A673 (cell line): Measurements from ENCODE around the gene ATRNL1. TPM values are rescaled to one million over a fixed set of nuclear protein-coding genes. Genes with fewer than 3 reads are reported as not detected.

ENCODE experiments used
- BruUV-seq: library from RNA; stranded (reverse); fragments of 400-500 nt; replicated peaks from 2 replicates; lab custom pipeline; 2021; lab: Mats Ljungman, UMichigan
- CTCF ChIA-PET: fragments of 300-600 bp; sonication (Branson Sonifier 250); formaldehyde crosslinking; loops from one replicate; lab custom pipeline; 2022; ENCODE audit warnings: antibody characterized with exemption; lab: Charles Lee
- POLR2A ChIA-PET: fragments of 300-600 bp; sonication (Branson Sonifier 250); formaldehyde crosslinking; loops from one replicate; lab custom pipeline; 2022; ENCODE audit warnings: antibody characterized with exemption; ENCODE audit not compliant: low non-redundant PET; lab: Charles Lee
- DNase-seq: peaks from one replicate; pipeline ENCODE4 v3.0.0-alpha.2; 2015; ENCODE audit warnings: low spot score
- H3K27ac ChIP-seq: fragments of 200-600 bp; sonication (generic); 2 replicates; pipeline ENCODE4 v1.5.1; 2016; ENCODE audit warnings: mixed run types, low read depth, mild to moderate bottlenecking, mixed read lengths, antibody characterized with exemption, low read length; ENCODE audit not compliant: poor library complexity, severe bottlenecking
- H3K27me3 ChIP-seq: fragments of 200-600 bp; sonication (generic); replicated peaks from 2 replicates; pipeline ENCODE4 v1.6.1; 2017; ENCODE audit warnings: mixed run types, low read depth, mild to moderate bottlenecking, mixed read lengths, antibody characterized with exemption, low read length; ENCODE audit not compliant: insufficient read depth, poor library complexity
- H3K36me3 ChIP-seq: fragments of 200-600 bp; sonication (generic); 2 replicates; pipeline ENCODE4 v1.6.1; 2016; ENCODE audit warnings: mixed run types, mild to moderate bottlenecking, mixed read lengths, antibody characterized with exemption, low read length; ENCODE audit not compliant: insufficient read depth, poor library complexity, severe bottlenecking
- H3K4me1 ChIP-seq: fragments of 200-600 bp; sonication (generic); 2 replicates; pipeline ENCODE4 v1.6.1; 2017; ENCODE audit warnings: mixed run types, mild to moderate bottlenecking, mixed read lengths, antibody characterized with exemption, low read length; ENCODE audit not compliant: insufficient read depth, poor library complexity, severe bottlenecking
- H3K4me3 ChIP-seq: fragments of 200-600 bp; sonication (generic); 2 replicates; pipeline ENCODE4 v1.5.1; 2016; ENCODE audit warnings: low read depth, mixed run types, mild to moderate bottlenecking, mixed read lengths, low read length; ENCODE audit not compliant: poor library complexity, severe bottlenecking
- H3K9me3 ChIP-seq: fragments of 200-600 bp; sonication (generic); 2 replicates; pipeline ENCODE4 v1.6.1; 2016; ENCODE audit warnings: mixed run types, low read depth, mild to moderate bottlenecking, mixed read lengths, antibody characterized with exemption, low read length; ENCODE audit not compliant: poor library complexity, severe bottlenecking
- CTCF ChIP-seq: fragments of 300-800, 200-600 bp; sonication (generic); conservative IDR thresholded peaks from 2 replicates; pipeline ENCODE4 v1.5.1; 2017; ENCODE audit warnings: low read depth, mild to moderate bottlenecking, antibody characterized with exemption, low read length, moderate library complexity, mixed read lengths
- EZH2 ChIP-seq: fragments of 200-600 bp; sonication (generic); IDR thresholded peaks from 2 replicates; pipeline ENCODE4 v1.6.1; 2017; ENCODE audit warnings: borderline replicate concordance, low read depth, mild to moderate bottlenecking, mixed read lengths, antibody characterized with exemption, low read length; ENCODE audit not compliant: poor library complexity, severe bottlenecking
- intact Hi-C: fragments of 100-400 bp; cut with micrococcal nuclease; formaldehyde crosslinking; loops from one replicate; pipeline ENCODE4 v1.10.0; 2022; ENCODE audit not compliant: unreplicated experiment
- total RNA-seq: library from RNA; stranded (reverse); gene quantifications from 2 replicates; pipeline ENCODE4 v1.2.3, GENCODE V29; 2021

ATRNL1 gene
- total RNA-seq, 1 experiment from 2014 or later, result 3.0 TPM

- CTCF ChIA-PET, result no interaction called here
- Histone ChIP-seq H3K36me3 (no peaks in the 10 kb centered on the region), H3K27ac (no peak overlapping the region), H3K27me3 (peaks cover 20% of the 10 kb centered on the region), H3K4me1 (no peaks in the 10 kb centered on the region), H3K4me3 (no peak overlapping the region), H3K9me3 (no peaks in the 10 kb centered on the region)
- intact Hi-C loops, result no loop called here
- POLR2A ChIA-PET, result no interaction called here
- no peak for TF ChIP-seq EZH2
- TF ChIP-seq CTCF, result no peak
- BruUV-seq, result no TSS peak
- DNase-seq, result no peak
Observed at GRCh38 chr10:115566867-115567266, 473.7 kb downstream of the ATRNL1 start.

- TF ChIP-seq EZH2, result no peak
- TF ChIP-seq CTCF, result peak; percentile 62
- Histone ChIP-seq H3K9me3 (no peaks in the 10 kb centered on the region), H3K27me3 (peaks cover under 1% of the 10 kb centered on the region), H3K36me3 (no peaks in the 10 kb centered on the region), H3K4me3 (no peak overlapping the region), H3K27ac (no peak overlapping the region), H3K4me1 (no peaks in the 10 kb centered on the region)
- DNase-seq, result peak; percentile 21
- intact Hi-C loops, result loop anchor here (5.0 kb wide), 1 partner anchor 221 kb away; no protein-coding TSS in a partner anchor
- POLR2A ChIA-PET, result no interaction called here
- CTCF ChIA-PET, result interaction anchor here (0.7 kb wide), 1 partner anchor 598 kb away, joined by 3 read pairs; no protein-coding TSS in a partner anchor
- BruUV-seq, result no TSS peak
Observed at GRCh38 chr10:115572740-115573455, 479.7 kb downstream of the ATRNL1 start.

- H3K9me3 ChIP-seq, result no peaks in the 10 kb centered on the region
- DNase-seq, result no peak
- CTCF ChIA-PET, result no interaction called here
- no peak overlapping the region for H3K27ac ChIP-seq
- peaks cover 4% of the 10 kb centered on the region for H3K27me3 ChIP-seq
- H3K36me3 ChIP-seq, result no peaks in the 10 kb centered on the region
- POLR2A ChIA-PET, result no interaction called here
- H3K4me1 ChIP-seq, result no peaks in the 10 kb centered on the region
- no peak overlapping the region for H3K4me3 ChIP-seq
- TF ChIP-seq EZH2, result no peak
- intact Hi-C loops, result no loop called here
- no TSS peak for BruUV-seq
Observed at GRCh38 chr10:115580239-115580638, 487.1 kb downstream of the ATRNL1 start.
